LNCaP clone FGC (cell line): ENCODE data around the gene ECT2L.

Experiments
- DNase-seq: peaks from one replicate; pipeline ENCODE4 v3.0.0-alpha.2; 2011; ENCODE audit warnings: low read depth
- H3K4me3 ChIP-seq: 2 replicates; pipeline ENCODE4 v1.5.1; 2011; ENCODE audit warnings: mild to moderate bottlenecking, low read depth, low read length, control low read depth
- CTCF ChIP-seq: IDR thresholded peaks from 2 replicates; pipeline ENCODE4 v1.5.1; 2012; ENCODE audit warnings: mild to moderate bottlenecking; ENCODE audit not compliant: control insufficient read depth, insufficient read depth; ENCODE audit errors: extremely low read depth

ECT2L gene

GRCh38 chr6:138849791-138850190 lies 53.9 kb downstream of the ECT2L start:
- no peak for DNase-seq
- TF ChIP-seq CTCF, result no peak
- H3K4me3 ChIP-seq, result no peak overlapping the region

DNA sequence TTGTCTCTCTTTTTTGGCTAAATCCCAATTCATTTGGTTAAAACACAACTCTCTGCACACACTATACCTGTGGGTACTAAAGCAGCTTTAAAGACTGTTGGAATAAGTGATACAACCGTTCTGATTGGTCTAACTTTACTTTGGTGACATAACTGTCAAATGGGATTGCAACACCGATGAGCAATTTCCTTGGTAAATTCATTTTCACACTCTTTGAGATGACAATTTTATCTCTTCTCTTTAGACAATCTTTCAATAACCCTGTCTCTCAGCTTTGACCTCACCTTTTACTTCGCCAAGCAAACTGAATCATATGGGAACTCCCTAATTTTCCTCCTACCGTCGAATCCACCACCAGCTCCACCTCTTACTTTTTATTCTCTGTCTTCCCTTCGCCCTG lies 60.8 kb downstream of the ECT2L start:
- no peak for DNase-seq
- H3K4me3 ChIP-seq, result no peak overlapping the region
- TF ChIP-seq CTCF, result no peak

GRCh38 chr6:138857775-138858174 lies 61.9 kb downstream of the ECT2L start:
- no peak for DNase-seq
- no peak overlapping the region for H3K4me3 ChIP-seq
- TF ChIP-seq CTCF, result no peak

DNA sequence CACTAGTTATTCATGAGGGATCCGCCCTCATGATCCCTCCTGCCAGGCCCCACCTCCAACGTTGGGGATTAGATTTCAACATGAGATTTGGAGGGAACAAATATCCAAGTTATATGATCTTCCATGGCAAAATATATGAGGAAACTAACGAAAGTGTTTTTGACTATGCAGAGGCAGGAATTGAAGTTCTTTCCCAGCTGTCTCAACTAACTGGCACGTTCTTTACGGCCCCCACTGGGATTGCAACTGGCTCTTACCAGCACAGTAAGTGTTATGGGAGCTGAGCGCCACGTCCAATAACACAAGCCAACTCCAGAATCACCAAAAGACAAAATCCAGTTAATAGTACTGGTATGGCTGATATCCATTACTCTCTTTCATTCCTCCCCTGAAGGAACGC lies 66.6 kb downstream of the ECT2L start:
- DNase-seq, result no peak
- TF ChIP-seq CTCF, result no peak
- no peak overlapping the region for H3K4me3 ChIP-seq

DNA sequence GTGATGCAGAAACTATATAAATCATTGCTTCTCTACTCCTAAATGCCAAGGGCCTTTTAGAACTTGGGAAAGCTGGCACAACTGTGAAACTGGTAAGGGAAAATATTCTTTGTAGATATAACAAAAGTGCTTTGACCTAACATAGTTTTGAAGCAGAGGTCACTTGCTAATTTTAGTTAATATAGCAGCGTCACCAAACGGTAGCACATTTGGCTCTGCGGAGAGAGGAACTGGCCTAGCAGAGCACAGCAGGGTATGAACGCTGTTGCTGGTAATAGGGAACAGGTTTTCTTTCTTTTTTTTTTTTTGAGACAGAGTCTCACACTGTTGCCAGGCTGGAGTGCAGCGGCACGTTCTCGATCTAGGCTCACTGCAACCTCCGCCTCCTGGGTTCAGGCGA lies 67.4 kb downstream of the ECT2L start:
- no peak for TF ChIP-seq CTCF
- no peak overlapping the region for H3K4me3 ChIP-seq
- DNase-seq, result no peak

DNA sequence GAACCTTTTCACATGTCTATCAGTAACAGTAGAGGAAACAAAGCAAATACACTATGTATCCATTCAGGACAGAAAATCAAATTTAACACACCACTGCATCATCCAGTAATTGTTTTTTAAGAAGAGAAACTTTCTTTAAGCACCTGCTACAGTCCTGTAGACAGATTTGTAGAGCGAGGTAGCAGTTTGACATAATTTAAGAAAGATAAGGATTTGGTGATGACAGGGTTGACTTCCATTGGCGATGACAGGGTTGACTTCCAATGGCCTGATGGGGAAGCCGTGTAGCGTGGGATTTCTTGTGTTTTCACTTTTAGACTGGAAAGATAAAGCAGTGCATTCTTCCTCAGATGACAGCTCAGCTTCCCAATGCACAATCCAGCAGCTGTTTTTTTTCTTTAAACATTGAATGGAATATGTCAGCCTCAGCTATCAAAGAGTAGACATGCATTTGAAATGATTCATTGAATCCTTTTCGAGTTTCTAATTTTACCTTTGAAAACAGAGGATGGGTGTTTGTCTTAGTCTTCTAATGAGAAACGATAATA lies 68.5 kb downstream of the ECT2L start:
- no peak for DNase-seq
- no peak for TF ChIP-seq CTCF
- no peak overlapping the region for H3K4me3 ChIP-seq

DNA sequence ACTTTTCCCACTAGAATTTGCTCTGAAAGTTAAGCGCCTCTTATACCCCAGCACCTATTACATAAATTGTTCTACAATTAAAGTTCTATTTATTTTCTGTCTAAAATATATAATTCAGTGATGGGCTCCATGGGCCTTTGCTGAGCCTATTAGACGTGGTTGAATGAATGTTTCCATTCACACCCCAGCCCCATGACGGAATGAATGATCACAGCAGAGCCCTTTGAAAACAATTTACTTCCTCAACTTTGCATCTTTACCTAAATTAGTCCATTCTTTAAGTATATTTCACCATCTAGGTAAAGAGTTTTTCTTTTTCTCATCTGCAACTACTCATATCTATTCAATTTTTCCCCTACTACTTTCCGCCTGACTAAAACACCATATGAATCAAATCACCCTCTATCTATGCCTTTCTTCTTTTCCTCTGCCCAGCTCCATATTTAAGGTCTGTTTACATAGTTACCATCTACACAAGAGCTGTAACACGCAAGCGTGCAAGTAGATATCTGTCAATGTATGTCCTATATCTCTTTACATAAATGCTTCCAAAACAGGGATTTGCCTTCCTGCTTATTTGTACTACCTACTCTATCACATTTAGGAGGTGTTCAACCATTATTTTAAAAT lies 69.7 kb downstream of the ECT2L start:
- H3K4me3 ChIP-seq, result no peak overlapping the region
- no peak for DNase-seq
- no peak for TF ChIP-seq CTCF
